Epidermal melanocyte (primary cell): Measurements from ENCODE around the gene KLHL40.

ENCODE experiments used
- DNase-seq: peaks from one replicate; pipeline ENCODE4 v3.0.0; 2011; ENCODE audit warnings: low spot score; ENCODE audit not compliant: insufficient read length

The KLHL40 gene

GRCh38 chr3:42657675-42658074 lies 27.7 kb upstream of the KLHL40 start:
- no peak for DNase-seq

- no peak for DNase-seq
These were observed 27.1 kb upstream of the KLHL40 start for GRCh38 chr3:42658091-42658770.

GRCh38 chr3:42658771-42659390 lies 26.5 kb upstream of the KLHL40 start:
- no peak for DNase-seq

- DNase-seq = no peak
These were observed 25.7 kb upstream of the KLHL40 start for GRCh38 chr3:42659451-42660130.

GRCh38 chr3:42660131-42660715 lies 25.1 kb upstream of the KLHL40 start:
- DNase-seq = no peak

- DNase-seq = no peak
These were observed 24.4 kb upstream of the KLHL40 start for GRCh38 chr3:42660898-42661297.

- DNase-seq = no peak
These were observed 23.7 kb upstream of the KLHL40 start for GRCh38 chr3:42661593-42662022.

- DNase-seq = no peak
These were observed 23.1 kb upstream of the KLHL40 start for GRCh38 chr3:42662037-42662812.

- no peak for DNase-seq
These were observed 22.4 kb upstream of the KLHL40 start for GRCh38 chr3:42662813-42663535.

- no peak for DNase-seq
These were observed 21.5 kb upstream of the KLHL40 start for GRCh38 chr3:42663581-42664437.

- no peak for DNase-seq
These were observed 20.9 kb upstream of the KLHL40 start for GRCh38 chr3:42664438-42664803.

GRCh38 chr3:42665050-42665878 lies 20.1 kb upstream of the KLHL40 start:
- no peak for DNase-seq

GRCh38 chr3:42666022-42666421 lies 19.3 kb upstream of the KLHL40 start:
- DNase-seq = no peak

- no peak for DNase-seq
These were observed 18.7 kb upstream of the KLHL40 start for GRCh38 chr3:42666577-42666998.

- DNase-seq = no peak
These were observed 18.2 kb upstream of the KLHL40 start for GRCh38 chr3:42667096-42667522.

GRCh38 chr3:42667523-42668412 lies 17.6 kb upstream of the KLHL40 start:
- no peak for DNase-seq

- DNase-seq = no peak
These were observed 16.9 kb upstream of the KLHL40 start for GRCh38 chr3:42668413-42668760.

- no peak for DNase-seq
These were observed 16.5 kb upstream of the KLHL40 start for GRCh38 chr3:42668793-42669217.
